Activated naive CD4-positive, alpha-beta T cell treated with anti-CD3 and anti-CD28 coated beads, Interleukin-2, amount 10 ng/mL, durations not matched to agents 5 hours and 36 hours (primary cell): ENCODE data around the gene ZNF865. TPM values are rescaled to one million over a fixed set of nuclear protein-coding genes. Genes with fewer than 3 reads are reported as not detected.

Experiments
- total RNA-seq, 2 experiments: library from RNA; stranded (reverse); gene quantifications; one replicate each; pipeline ENCODE4 v1.2.3, GENCODE V29; 2021

ZNF865 gene
- 10 to 100 TPM; 16.1 to 16.2 TPM for total RNA-seq

DNA sequence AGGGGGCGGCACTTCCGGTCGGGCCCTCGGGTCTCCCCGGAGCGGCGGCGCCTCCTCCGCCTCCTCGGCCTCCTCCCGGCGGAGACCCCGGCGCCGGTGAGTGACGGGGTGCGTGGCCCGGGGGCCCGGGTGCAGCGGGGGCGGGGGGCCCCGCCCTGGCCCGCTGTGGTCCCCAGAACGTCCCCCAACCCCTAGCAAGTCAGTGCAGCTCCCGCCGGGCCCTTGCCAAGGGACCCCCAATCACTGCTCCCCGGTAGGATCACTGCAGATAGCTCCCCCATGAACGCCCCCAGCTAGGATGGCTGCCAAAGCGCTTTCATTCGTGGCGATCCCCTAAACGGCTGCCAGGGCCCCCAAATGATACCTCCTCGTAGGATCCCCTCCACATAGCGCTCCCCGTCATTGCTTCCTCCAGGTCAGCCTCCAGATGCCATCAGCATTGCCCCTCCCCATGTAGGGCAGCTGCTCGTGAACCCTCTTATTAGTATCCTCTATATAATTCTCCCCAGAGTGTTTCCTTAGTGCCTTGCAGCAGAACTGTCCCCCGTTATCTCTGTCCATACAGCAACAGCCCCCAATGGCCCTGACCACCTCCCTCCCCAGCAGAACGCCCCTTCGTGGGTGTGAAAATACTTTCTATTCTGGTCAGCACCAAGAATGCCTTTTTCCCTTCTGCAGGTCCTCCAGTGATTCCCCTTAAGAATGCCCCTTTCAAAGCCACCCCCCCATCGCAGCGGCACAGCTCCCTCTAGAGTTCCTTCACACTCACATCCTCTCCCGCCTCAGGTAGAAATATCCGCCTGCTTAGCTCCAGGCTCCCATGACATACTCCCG lies at the start of gene ZNF865:
ZNF865 (plus strand) TSS at position 11 of the 834 bp plus-strand sequence. CDS start 7,972 bp downstream, outside the sequence.

DNA sequence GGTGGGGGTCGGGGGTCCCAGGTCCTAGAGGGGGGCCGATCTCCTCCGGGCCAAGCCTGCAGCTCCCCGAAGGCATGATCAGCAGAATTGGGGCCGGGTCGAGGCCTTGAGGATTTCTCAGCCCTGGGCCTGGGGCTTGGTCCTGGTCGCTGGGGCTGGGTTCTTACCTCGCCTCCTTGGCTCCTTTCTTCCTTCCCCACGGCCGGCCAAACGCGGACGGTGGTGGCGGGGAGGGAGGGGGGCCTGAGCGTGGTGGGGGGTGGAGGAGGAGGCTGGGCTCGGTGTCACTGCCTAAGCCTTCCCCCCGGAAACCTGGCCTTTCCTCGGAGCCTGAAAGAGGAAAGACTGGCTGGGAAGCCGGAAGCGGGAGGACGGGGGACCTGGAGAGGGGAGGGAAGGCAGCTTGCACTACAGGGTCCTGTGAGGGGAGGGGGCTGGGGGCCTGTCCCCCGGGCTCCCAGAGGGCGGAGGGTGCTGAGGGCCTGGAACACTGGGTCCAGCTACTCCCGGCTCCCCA lies 24.8 kb upstream of the ZNF865 start, which contains the start of gene ZNF579:
ZNF579 (minus strand) TSS at position 221 of the 517 bp plus-strand sequence. CDS start 1,209 bp downstream, outside the sequence.

DNA sequence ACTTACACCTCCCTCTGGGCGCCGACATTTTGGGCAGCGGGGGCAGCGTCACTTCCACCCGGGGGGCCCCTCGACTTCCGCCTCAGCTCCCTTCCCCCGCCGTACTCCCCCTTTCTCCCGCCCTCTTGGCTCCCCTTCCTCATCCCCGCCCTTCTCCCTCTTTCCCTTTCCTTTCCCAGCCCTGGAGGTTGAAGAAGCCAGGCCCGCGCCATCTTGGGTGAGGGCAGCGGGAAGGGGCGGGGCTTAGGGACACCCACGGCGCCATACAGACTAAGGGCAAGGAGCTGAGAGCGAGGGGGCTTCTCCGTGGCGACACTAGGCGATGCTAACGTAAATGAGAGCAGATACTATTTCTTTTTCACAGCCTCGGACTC lies 6.0 kb upstream of the ZNF865 start, which contains the start of gene FIZ1:
FIZ1 (minus strand) TSS at position 50 of the 374 bp plus-strand sequence. CDS start 1,652 bp downstream, outside the sequence.

DNA sequence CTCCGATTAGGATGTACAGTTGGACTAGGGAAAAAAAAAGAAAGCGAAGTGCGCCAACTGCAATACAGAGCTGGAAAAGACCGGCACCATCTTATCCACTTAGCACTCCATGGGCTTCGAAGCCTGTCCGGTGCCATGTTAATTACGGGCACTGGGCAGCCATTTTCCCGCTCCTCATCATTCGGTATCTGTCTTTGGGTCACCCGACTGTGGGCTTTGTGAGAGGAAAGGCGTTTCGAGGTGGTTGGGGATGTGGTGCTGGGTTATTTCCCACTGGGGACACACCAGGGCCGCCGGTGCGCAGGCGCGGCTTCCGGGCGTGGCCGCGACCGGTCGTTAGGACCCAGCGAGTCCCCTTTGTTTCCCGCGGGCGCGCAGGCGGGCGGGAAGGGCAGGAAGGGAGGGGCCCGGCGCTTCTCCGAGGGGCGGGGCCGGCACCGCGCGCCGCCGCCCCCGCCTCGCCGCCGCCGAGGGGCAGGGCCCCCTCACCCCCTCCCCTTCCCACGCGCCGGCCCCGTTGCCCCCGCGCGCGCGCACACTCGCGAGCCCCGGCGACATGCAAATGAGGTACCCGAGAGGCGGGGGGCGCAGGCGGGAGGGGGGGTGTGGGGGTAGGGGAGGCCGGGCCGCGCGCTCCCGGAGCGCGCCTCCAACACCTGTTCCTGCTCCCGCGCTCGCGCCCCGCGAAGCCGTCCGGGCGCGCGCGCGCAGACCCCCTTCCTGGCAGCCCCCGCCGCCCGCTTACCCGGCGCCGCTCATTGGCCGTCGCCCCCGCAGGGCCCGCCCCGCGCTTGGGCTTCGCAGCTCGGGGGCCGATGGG lies 5.4 kb upstream of the ZNF865 start, which contains the start of gene ZNF524:
ZNF524 (plus strand) TSS at position 447 of the 820 bp plus-strand sequence. CDS start 1,825 bp downstream, outside the sequence.

DNA sequence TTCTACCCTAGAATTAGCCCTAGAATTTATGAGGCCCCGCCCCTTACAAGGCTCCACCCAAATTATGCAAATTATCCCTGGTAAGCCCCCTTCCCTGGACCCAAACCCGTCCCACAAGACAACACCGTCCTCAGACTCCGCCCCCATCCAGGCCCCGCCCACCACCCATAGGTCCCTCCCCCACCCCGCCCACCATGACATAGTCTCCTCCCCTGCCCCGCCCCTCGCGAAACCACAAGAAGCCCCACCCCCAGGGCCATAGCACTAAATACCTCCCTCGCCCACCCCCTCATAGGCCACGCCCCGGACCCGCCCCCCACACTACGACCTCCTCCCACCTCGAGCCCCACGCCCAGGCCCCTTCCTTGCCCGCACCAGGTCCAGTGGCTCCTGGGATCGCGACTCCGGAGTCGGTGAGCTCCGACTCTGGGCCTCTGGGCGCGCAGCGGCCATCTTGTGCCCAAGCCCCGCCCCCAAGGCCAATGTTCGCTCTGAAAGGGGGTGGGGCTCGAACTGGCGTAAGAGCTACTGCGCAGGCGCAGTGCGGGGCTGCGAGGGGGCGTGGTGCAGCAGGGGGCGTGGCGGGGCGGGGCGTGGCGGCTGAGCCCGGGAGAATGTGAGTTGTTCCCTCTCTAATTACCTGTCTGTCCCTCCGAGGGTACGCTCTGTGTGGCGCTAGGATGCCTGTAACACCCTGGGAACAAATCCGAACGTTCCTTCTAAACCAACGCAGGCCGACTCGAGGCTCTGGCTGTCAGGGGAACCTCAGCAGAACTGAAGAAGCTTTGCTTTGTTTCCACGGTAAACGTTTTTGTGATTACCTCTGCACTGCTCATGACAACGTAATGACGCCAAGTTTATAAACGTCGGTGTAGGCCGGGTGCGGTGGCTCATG lies 18.9 kb downstream of the ZNF865 start, which contains the start of gene ZNF784:
ZNF784 (minus strand) TSS at position 458 of the 895 bp plus-strand sequence; CDS start at position 453, 5 bp downstream.

DNA sequence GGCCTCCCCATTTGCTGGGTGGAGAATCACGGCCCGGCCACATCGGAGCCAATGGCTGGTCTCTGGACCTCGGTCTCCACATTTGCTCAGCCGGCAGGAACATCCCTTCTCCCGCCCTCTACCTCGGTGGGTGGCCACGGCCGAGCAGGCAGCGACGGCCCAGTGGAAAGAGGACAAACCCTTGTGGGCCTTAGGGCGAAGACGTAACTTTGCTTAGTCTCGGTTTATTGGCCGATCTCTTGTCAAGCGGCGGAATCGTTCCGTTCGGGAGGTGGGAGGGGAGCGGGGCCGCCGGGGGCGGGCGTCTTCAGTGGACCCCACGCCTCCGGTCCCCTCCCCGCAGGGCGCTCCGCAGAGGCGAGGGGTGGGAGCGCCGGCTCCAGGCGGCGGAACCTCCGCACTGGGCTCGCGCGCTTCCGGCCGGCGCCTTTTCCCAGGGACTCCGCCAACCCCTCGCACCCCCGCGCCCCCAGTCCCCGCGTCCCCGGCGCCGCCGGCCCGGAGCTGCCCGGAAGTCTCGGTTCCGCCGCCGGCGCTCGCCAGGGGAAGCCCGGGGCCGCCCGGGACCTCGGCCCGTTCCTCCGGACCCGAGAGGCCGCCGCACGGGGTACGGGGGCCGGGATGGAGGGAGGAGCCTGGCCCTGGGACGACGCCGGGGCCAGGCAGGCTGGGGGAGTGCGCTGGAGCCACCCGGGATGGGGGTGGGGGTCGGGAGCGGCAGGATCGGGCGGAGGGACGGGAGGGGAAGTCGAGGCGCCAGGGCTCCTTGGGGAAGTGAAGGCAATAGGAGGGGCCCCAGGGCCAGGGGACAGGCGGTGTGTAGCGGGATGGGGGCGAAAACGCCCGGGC lies 35.4 kb downstream of the ZNF865 start, which contains the start of gene ZNF580:
ZNF580 (plus strand) TSS at position 426 of the 849 bp plus-strand sequence. CDS start 1,507 bp downstream, outside the sequence.

DNA sequence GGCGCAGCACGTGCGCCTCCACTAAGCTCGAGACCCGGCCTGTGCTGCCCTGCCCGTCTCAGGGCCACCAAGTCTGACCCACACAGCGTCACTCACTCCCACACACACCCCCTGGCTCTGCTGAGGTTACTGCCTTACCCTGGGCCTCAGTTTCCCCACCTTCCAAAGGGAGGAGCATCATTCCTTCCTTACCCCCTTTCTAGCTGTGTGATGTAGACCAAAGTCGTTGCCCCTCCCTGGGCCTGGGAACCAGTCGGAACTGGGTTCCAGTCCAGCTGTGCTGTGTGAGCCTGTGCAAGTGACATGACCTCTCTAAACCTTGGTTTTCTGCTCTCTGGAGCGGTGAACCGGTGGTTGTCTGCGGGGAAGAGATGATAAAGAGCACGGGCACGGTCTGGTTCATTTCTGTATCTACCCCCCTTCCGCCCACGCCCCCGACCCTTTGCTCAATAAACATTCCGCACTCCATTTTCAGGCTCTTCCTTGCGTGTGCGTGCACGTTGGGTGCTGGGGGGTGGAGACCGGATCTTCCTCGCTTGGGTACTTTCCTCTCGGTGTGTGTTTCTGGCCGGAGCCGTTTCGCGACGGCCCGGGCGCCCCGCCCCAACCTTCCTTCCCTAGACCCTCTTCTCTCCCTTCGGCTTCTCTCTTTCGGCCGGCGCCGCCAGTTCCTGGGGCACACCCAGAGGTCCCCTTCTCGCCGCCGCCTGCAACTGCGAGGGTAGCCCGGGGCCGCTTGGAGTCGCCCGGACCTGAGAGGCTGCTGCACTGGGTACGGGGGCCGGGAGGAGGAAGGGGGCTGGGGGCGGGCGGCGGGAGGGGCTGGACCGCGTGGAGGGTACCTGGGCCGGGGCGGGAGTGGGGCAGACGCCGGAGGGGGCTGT lies 37.8 kb downstream of the ZNF865 start, which contains the start of gene ZNF581:
ZNF581 (plus strand) TSS at position 647 of the 884 bp plus-strand sequence. CDS start 923 bp downstream, outside the sequence.

DNA sequence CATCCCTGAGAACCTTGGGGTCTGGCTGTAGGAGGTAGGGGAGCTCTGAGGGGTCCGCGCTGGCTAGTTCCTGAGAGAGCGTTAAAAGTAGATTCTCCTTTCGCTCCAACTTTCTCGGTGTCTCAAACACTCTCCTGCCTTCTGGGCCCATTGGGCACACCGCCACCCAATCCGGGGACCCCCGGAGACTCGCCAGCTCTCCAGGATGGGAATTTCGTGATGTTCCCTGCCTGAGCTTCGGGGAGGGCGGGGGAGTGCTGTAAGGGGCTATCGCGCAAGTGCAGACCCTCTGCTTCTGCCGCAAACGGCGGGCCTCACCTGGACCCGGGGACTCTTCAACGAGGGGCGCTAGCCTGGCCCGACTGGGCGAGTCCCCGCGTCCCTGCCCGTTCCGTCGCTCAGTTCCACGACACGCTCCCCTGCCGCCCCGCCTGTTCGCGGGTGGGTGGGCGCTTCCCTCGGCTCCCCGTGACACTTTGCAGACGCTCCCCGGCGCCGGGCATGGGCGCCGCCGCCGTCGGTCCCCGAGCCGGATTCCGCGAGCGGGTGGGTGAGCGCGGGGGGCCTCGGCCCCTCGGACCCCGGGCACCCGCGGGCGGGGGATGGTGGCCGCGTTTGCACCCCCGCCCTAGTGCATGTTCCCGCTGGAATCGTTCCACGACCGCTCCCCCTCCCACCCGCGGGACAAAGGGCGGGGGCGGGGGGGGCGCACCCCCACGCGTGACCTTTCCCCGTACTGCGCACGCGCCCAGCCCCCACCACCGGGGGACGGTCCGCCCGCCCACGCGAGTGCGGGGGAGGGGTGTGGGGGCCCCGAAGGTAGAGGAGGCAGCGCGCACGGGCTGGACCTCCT lies 42.5 kb downstream of the ZNF865 start, which contains the start of gene CCDC106:
CCDC106 (plus strand) TSS at position 481 of the 853 bp plus-strand sequence. CDS start 835 bp downstream, outside the sequence.

DNA sequence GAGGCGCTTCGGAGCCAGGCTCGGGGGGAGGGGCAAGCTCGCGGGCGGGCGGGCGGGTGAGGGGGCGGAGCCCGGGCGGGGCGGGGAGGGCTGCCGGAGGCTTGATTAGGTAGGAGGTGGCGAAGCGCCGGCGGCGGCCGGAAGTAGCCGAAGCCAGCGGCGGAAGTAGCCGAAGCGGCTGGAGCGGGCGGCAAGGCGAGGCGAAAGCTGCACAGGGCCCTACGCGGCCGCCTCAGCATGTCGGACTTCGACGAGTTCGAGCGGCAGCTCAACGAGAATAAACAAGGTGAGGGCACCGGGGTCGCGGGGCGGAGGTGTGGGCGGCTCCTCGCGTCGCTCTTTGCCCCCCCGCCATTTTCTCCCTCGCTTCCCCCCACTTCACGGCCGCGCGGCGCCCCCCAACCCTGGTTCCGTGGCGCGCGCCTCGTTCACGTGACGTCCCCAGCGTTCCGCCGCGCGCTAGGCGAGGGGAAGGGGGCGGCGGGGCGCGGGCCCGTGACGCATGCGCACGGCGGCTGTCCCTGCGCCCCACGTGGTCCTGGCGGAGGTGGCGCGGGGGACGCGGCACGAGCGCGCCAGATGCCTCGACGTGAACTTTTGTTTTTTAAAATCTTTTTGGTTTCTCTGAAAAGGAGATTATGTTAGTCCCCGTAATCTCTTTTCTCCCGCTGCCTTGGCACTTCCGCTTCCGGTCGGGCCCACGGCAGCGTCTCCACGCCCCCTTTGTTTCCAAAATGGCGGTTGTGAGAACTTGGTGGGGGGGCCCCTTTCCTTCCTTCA lies 49.6 kb downstream of the ZNF865 start, which contains the start of gene U2AF2:
U2AF2 (plus strand) TSS at position 168 of the 780 bp plus-strand sequence; CDS start at position 238, 70 bp downstream.

Other genes starting within 250 kb of the ZNF865 start
- gene GARIN5B, start 242.4 kb upstream of the ZNF865 start, total RNA-seq: not detected
- under 1 TPM; 0.15 to 0.29 TPM for gene IL11, start 235.2 kb upstream of the ZNF865 start, total RNA-seq
- gene TMEM190, start 228.8 kb upstream of the ZNF865 start, total RNA-seq: not detected
- 10 to 100 TPM; 28.2 to 31.1 TPM for gene TMEM238, start 221.4 kb upstream of the ZNF865 start, total RNA-seq
- gene RPL28, start 219.7 kb upstream of the ZNF865 start, total RNA-seq: 1,000 to 10,000 TPM; 3,962 to 3,998 TPM
- 100 to 1,000 TPM; 146 to 148 TPM for gene UBE2S, start 197.9 kb upstream of the ZNF865 start, total RNA-seq
- not detected for gene SHISA7, start 162.3 kb upstream of the ZNF865 start, total RNA-seq
- gene ISOC2, start 144.0 kb upstream of the ZNF865 start, total RNA-seq: 10 to 100 TPM; 15.7 to 16.6 TPM
- not detected for gene C19orf85, start 140.9 kb upstream of the ZNF865 start, total RNA-seq
- 10 to 100 TPM in 1 of 2 experiments, 1 to 10 TPM in 1; 8.2 to 11.3 TPM for gene ZNF628, start 129.0 kb upstream of the ZNF865 start, total RNA-seq
- gene NAT14, start 120.5 kb upstream of the ZNF865 start, total RNA-seq: 1 to 10 TPM; 8.7 to 8.8 TPM
- gene SSC5D, start 117.2 kb upstream of the ZNF865 start, total RNA-seq: under 1 TPM; 0.12 to 0.53 TPM
- not detected for gene SBK2, start 68.5 kb upstream of the ZNF865 start, total RNA-seq
- not detected for gene SBK3, start 60.1 kb upstream of the ZNF865 start, total RNA-seq
- 1 to 10 TPM; 6.4 to 7.8 TPM for gene ZNF579, start 24.8 kb upstream of the ZNF865 start, total RNA-seq
- 10 to 100 TPM; 14.7 to 16.3 TPM for gene FIZ1, start 6.1 kb upstream of the ZNF865 start, total RNA-seq
- 10 to 100 TPM; 33.7 to 35.0 TPM for gene ZNF524, start 5.4 kb upstream of the ZNF865 start, total RNA-seq
- gene ZNF784, start 18.9 kb downstream of the ZNF865 start, total RNA-seq: 1 to 10 TPM; 7.2 to 8.1 TPM
- gene ZNF580, start 35.4 kb downstream of the ZNF865 start, total RNA-seq: 10 to 100 TPM; 41.8 to 50.6 TPM
- 10 to 100 TPM; 39.1 to 39.3 TPM for gene ZNF581, start 38.0 kb downstream of the ZNF865 start, total RNA-seq
- gene CCDC106, start 42.6 kb downstream of the ZNF865 start, total RNA-seq: 1 to 10 TPM; 8.8 to 8.9 TPM
- 100 to 1,000 TPM; 221 to 225 TPM for gene U2AF2, start 49.4 kb downstream of the ZNF865 start, total RNA-seq
- 10 to 100 TPM; 55.7 to 56.8 TPM for gene EPN1, start 69.6 kb downstream of the ZNF865 start, total RNA-seq
- gene NLRP9, start 132.8 kb downstream of the ZNF865 start, total RNA-seq: not detected
- not detected for gene RFPL4A, start 153.4 kb downstream of the ZNF865 start, total RNA-seq
- not detected for gene RFPL4AL1, start 163.5 kb downstream of the ZNF865 start, total RNA-seq
- not detected for gene NLRP11, start 226.4 kb downstream of the ZNF865 start, total RNA-seq
- gene NLRP4, start 230.9 kb downstream of the ZNF865 start, total RNA-seq: not detected